Liver (tissue), 3 donors: ENCODE data around the gene PLCB4.

Experiments
- FOXA1 ChIP-seq: IDR thresholded peaks from 2 replicates; pipeline ENCODE4 v1.6.1; 2016; ENCODE audit warnings: antibody characterized with exemption
- JUND ChIP-seq, 2 donors: IDR thresholded peaks; 2 replicates each; pipeline ENCODE4 v1.6.1; 2016; ENCODE audit warnings: antibody characterized with exemption in 2 of 2
- RAD21 ChIP-seq, 2 donors: IDR thresholded peaks; 2 replicates each; pipeline ENCODE4 v1.6.1; 2016; ENCODE audit warnings: antibody characterized with exemption in 2 of 2, mild to moderate bottlenecking in 2 of 2
- RXRA ChIP-seq, 2 donors: IDR thresholded peaks; 2 replicates each; pipeline ENCODE4 v1.6.1; 2017 to 2018; ENCODE audit warnings: antibody characterized with exemption in 2 of 2, mild to moderate bottlenecking in 1 of 2
- YY1 ChIP-seq: IDR thresholded peaks from 2 replicates; pipeline ENCODE4 v1.6.1; 2016; ENCODE audit warnings: antibody characterized with exemption, mild to moderate bottlenecking
- TF ChIP-seq, protein P1 (sequence below): fragments of 150-350 bp; IDR thresholded peaks from 2 replicates; pipeline ENCODE4 v1.5.1; 2017; ENCODE audit warnings: improper control_type of control experiment, low read depth, low read length; ENCODE audit not compliant: missing input control
- TF ChIP-seq, protein P2 (sequence below): IDR thresholded peaks from 2 replicates; pipeline ENCODE4 v1.6.1; 2016; ENCODE audit warnings: antibody characterized with exemption, mild to moderate bottlenecking
- TF ChIP-seq, protein P3 (sequence below): IDR thresholded peaks from 2 replicates; pipeline ENCODE4 v1.6.1; 2016; ENCODE audit warnings: antibody characterized with exemption
- donor health status: healthy.
- donor health status: healthy.

DNA sequence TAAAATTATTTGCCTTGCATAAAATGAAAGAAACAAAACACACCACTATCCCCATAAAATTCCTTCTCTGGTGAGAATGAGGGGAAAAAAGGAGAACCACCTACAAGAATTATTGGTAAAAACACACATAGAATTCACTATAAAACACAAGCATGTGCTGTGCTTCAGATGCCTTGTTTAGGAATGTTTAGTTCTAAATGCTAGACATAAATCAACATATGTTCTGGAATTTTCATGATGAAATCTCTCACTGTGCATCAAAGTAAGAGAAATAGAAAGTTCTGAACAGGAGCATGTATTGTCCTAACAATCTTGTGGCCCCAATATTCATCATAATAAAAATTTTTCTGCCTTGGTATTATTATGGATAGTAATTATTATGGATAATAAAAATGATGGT lies 111.0 kb downstream of the PLCB4 start:
- TF ChIP-seq, protein P1, sequence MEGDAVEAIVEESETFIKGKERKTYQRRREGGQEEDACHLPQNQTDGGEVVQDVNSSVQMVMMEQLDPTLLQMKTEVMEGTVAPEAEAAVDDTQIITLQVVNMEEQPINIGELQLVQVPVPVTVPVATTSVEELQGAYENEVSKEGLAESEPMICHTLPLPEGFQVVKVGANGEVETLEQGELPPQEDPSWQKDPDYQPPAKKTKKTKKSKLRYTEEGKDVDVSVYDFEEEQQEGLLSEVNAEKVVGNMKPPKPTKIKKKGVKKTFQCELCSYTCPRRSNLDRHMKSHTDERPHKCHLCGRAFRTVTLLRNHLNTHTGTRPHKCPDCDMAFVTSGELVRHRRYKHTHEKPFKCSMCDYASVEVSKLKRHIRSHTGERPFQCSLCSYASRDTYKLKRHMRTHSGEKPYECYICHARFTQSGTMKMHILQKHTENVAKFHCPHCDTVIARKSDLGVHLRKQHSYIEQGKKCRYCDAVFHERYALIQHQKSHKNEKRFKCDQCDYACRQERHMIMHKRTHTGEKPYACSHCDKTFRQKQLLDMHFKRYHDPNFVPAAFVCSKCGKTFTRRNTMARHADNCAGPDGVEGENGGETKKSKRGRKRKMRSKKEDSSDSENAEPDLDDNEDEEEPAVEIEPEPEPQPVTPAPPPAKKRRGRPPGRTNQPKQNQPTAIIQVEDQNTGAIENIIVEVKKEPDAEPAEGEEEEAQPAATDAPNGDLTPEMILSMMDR, result no peak
- TF ChIP-seq YY1 (no peak), RXRA (IDR thresholded peaks at IDR 0.05) (no peak), JUND (IDR thresholded peaks at IDR 0.05) (no peak), RAD21 (IDR thresholded peaks at IDR 0.05) (no peak), FOXA1 (no peak)
- TF ChIP-seq, protein P2, sequence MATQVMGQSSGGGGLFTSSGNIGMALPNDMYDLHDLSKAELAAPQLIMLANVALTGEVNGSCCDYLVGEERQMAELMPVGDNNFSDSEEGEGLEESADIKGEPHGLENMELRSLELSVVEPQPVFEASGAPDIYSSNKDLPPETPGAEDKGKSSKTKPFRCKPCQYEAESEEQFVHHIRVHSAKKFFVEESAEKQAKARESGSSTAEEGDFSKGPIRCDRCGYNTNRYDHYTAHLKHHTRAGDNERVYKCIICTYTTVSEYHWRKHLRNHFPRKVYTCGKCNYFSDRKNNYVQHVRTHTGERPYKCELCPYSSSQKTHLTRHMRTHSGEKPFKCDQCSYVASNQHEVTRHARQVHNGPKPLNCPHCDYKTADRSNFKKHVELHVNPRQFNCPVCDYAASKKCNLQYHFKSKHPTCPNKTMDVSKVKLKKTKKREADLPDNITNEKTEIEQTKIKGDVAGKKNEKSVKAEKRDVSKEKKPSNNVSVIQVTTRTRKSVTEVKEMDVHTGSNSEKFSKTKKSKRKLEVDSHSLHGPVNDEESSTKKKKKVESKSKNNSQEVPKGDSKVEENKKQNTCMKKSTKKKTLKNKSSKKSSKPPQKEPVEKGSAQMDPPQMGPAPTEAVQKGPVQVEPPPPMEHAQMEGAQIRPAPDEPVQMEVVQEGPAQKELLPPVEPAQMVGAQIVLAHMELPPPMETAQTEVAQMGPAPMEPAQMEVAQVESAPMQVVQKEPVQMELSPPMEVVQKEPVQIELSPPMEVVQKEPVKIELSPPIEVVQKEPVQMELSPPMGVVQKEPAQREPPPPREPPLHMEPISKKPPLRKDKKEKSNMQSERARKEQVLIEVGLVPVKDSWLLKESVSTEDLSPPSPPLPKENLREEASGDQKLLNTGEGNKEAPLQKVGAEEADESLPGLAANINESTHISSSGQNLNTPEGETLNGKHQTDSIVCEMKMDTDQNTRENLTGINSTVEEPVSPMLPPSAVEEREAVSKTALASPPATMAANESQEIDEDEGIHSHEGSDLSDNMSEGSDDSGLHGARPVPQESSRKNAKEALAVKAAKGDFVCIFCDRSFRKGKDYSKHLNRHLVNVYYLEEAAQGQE, result no peak
- TF ChIP-seq, protein P3, sequence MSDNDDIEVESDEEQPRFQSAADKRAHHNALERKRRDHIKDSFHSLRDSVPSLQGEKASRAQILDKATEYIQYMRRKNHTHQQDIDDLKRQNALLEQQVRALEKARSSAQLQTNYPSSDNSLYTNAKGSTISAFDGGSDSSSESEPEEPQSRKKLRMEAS, result no peak
